Measurements from ENCODE around the gene ZNG1B.
"Not testable (repeated sequence)": the region's sequence is repeated elsewhere in the genome, so short reads cannot be mapped to it uniquely, and the experiment has no call there.

The ZNG1B gene

GRCh38 chr2:113437508-113438465 lies at the start of gene ZNG1B:
TSS of gene ZNG1B (plus strand) at chr2:113437691. CDS start at chr2:113437869, 178 bp downstream.
- not testable (repeated sequence) for H3K4me3 ChIP-seq (ENCODE audit: low read depth in 1 of 2, low read length in 2 of 2); H3K9ac ChIP-seq (ENCODE audit: low read length); H3K27ac ChIP-seq (ENCODE audit: low read depth, low read length)

GRCh38 chr2:113390124-113390849 lies 47.2 kb upstream of the ZNG1B start:
- Histone ChIP-seq H3K9ac (ENCODE audit: low read length) (no peak overlapping the region), H3K27ac (ENCODE audit: low read depth, low read length) (no peak overlapping the region), H3K4me3 (ENCODE audit: low read depth in 1 of 2, low read length in 2 of 2) (no peak overlapping the region)

More at GRCh38 chr2:113437508-113438465, at the start of gene ZNG1B:
- H3K36me3 ChIP-seq (ENCODE audit: insufficient read depth, low read length); H3K4me1 ChIP-seq (ENCODE audit: insufficient read depth, low read length); H3K27me3 ChIP-seq (ENCODE audit: control insufficient read depth in 1 of 2, insufficient read depth in 2 of 2, low read length in 2 of 2); H3K9me3 ChIP-seq (ENCODE audit: low read length): not testable (repeated sequence)

GRCh38 chr2:113391073-113391472 lies 46.4 kb upstream of the ZNG1B start:
- no peaks in the 10 kb centered on the region for H3K36me3 ChIP-seq (ENCODE audit: insufficient read depth, low read length)
- H3K9me3 ChIP-seq (ENCODE audit: low read length): no peaks in the 10 kb centered on the region
- no peak overlapping the region for H3K9ac ChIP-seq (ENCODE audit: low read length)
- no peaks in the 10 kb centered on the region for H3K27me3 ChIP-seq (ENCODE audit: control insufficient read depth in 1 of 2, insufficient read depth in 2 of 2, low read length in 2 of 2)
- H3K4me3 ChIP-seq (ENCODE audit: low read depth in 1 of 2, low read length in 2 of 2): no peak overlapping the region
- H3K27ac ChIP-seq (ENCODE audit: low read depth, low read length): no peak overlapping the region
- no peaks in the 10 kb centered on the region for H3K4me1 ChIP-seq (ENCODE audit: insufficient read depth, low read length)

More at GRCh38 chr2:113390124-113390849, 47.2 kb upstream of the ZNG1B start:
- no peaks in the 10 kb centered on the region for H3K36me3 ChIP-seq (ENCODE audit: insufficient read depth, low read length)
- no peaks in the 10 kb centered on the region for H3K4me1 ChIP-seq (ENCODE audit: insufficient read depth, low read length)
- no peaks in the 10 kb centered on the region for H3K9me3 ChIP-seq (ENCODE audit: low read length)
- H3K27me3 ChIP-seq (ENCODE audit: control insufficient read depth in 1 of 2, insufficient read depth in 2 of 2, low read length in 2 of 2): no peaks in the 10 kb centered on the region

GRCh38 chr2:113406114-113406513 lies 31.4 kb upstream of the ZNG1B start:
- no peak overlapping the region for H3K27ac ChIP-seq (ENCODE audit: low read depth, low read length)
- no peaks in the 10 kb centered on the region for H3K36me3 ChIP-seq (ENCODE audit: insufficient read depth, low read length)
- no peaks in the 10 kb centered on the region for H3K4me1 ChIP-seq (ENCODE audit: insufficient read depth, low read length)
- H3K27me3 ChIP-seq (ENCODE audit: control insufficient read depth in 1 of 2, insufficient read depth in 2 of 2, low read length in 2 of 2): peaks cover 0 to 4% of the 10 kb centered on the region in 2 donors
- no peaks in the 10 kb centered on the region for H3K9me3 ChIP-seq (ENCODE audit: low read length)
- H3K4me3 ChIP-seq (ENCODE audit: low read depth in 1 of 2, low read length in 2 of 2): no peak overlapping the region
- H3K9ac ChIP-seq (ENCODE audit: low read length): no peak overlapping the region

- Histone ChIP-seq H3K4me3 (ENCODE audit: low read depth in 1 of 2, low read length in 2 of 2) (no peak overlapping the region), H3K27me3 (ENCODE audit: control insufficient read depth in 1 of 2, insufficient read depth in 2 of 2, low read length in 2 of 2) (peaks cover 0 to 4% of the 10 kb centered on the region in 2 donors), H3K9me3 (ENCODE audit: low read length) (no peaks in the 10 kb centered on the region), H3K27ac (ENCODE audit: low read depth, low read length) (no peak overlapping the region), H3K4me1 (ENCODE audit: insufficient read depth, low read length) (no peaks in the 10 kb centered on the region), H3K36me3 (ENCODE audit: insufficient read depth, low read length) (no peaks in the 10 kb centered on the region), H3K9ac (ENCODE audit: low read length) (no peak overlapping the region)
Measured at GRCh38 chr2:113407446-113408099, 29.9 kb upstream of the ZNG1B start.

- H3K9ac ChIP-seq (ENCODE audit: low read length); H3K27ac ChIP-seq (ENCODE audit: low read depth, low read length); H3K27me3 ChIP-seq (ENCODE audit: control insufficient read depth in 1 of 2, insufficient read depth in 2 of 2, low read length in 2 of 2); H3K36me3 ChIP-seq (ENCODE audit: insufficient read depth, low read length); H3K4me1 ChIP-seq (ENCODE audit: insufficient read depth, low read length); H3K4me3 ChIP-seq (ENCODE audit: low read depth in 1 of 2, low read length in 2 of 2); H3K9me3 ChIP-seq (ENCODE audit: low read length): not testable (repeated sequence)
Measured at GRCh38 chr2:113411725-113412352, 25.7 kb upstream of the ZNG1B start.

GRCh38 chr2:113412774-113413173 lies 24.7 kb upstream of the ZNG1B start:
- H3K4me3 ChIP-seq (ENCODE audit: low read depth in 1 of 2, low read length in 2 of 2); H3K9ac ChIP-seq (ENCODE audit: low read length); H3K27me3 ChIP-seq (ENCODE audit: control insufficient read depth in 1 of 2, insufficient read depth in 2 of 2, low read length in 2 of 2); H3K4me1 ChIP-seq (ENCODE audit: insufficient read depth, low read length); H3K27ac ChIP-seq (ENCODE audit: low read depth, low read length); H3K9me3 ChIP-seq (ENCODE audit: low read length); H3K36me3 ChIP-seq (ENCODE audit: insufficient read depth, low read length): not testable (repeated sequence)

- not testable (repeated sequence) for H3K9me3 ChIP-seq (ENCODE audit: low read length); H3K4me3 ChIP-seq (ENCODE audit: low read depth in 1 of 2, low read length in 2 of 2); H3K36me3 ChIP-seq (ENCODE audit: insufficient read depth, low read length); H3K27me3 ChIP-seq (ENCODE audit: control insufficient read depth in 1 of 2, insufficient read depth in 2 of 2, low read length in 2 of 2); H3K9ac ChIP-seq (ENCODE audit: low read length); H3K4me1 ChIP-seq (ENCODE audit: insufficient read depth, low read length); H3K27ac ChIP-seq (ENCODE audit: low read depth, low read length)
Measured at GRCh38 chr2:113431773-113432172, 5.7 kb upstream of the ZNG1B start.

GRCh38 chr2:113433468-113433867 lies 4.0 kb upstream of the ZNG1B start:
- not testable (repeated sequence) for H3K4me3 ChIP-seq (ENCODE audit: low read depth in 1 of 2, low read length in 2 of 2); H3K9me3 ChIP-seq (ENCODE audit: low read length)

GRCh38 chr2:113465770-113466169 lies 28.3 kb downstream of the ZNG1B start:
- H3K9me3 ChIP-seq (ENCODE audit: low read length); H3K36me3 ChIP-seq (ENCODE audit: insufficient read depth, low read length); H3K9ac ChIP-seq (ENCODE audit: low read length); H3K27me3 ChIP-seq (ENCODE audit: control insufficient read depth in 1 of 2, insufficient read depth in 2 of 2, low read length in 2 of 2); H3K4me3 ChIP-seq (ENCODE audit: low read depth in 1 of 2, low read length in 2 of 2); H3K27ac ChIP-seq (ENCODE audit: low read depth, low read length); H3K4me1 ChIP-seq (ENCODE audit: insufficient read depth, low read length): not testable (repeated sequence)

More at GRCh38 chr2:113433468-113433867, 4.0 kb upstream of the ZNG1B start:
- H3K4me1 ChIP-seq (ENCODE audit: insufficient read depth, low read length); H3K27me3 ChIP-seq (ENCODE audit: control insufficient read depth in 1 of 2, insufficient read depth in 2 of 2, low read length in 2 of 2); H3K27ac ChIP-seq (ENCODE audit: low read depth, low read length); H3K36me3 ChIP-seq (ENCODE audit: insufficient read depth, low read length); H3K9ac ChIP-seq (ENCODE audit: low read length): not testable (repeated sequence)

Measured in muscle layer of colon (tissue), 2 donors.